BE2C (cell line): ENCODE data around the gene DEFB113.

Source experiments
- DNase-seq: peaks from one replicate; pipeline ENCODE4 v3.0.0-alpha.2; 2020
- H3K27me3 ChIP-seq: fragments of 250-450 bp; sonication (Bioruptor Pico); 2 replicates; pipeline ENCODE4 v1.5.1; 2020; ENCODE audit warnings: mild to moderate bottlenecking
- H3K36me3 ChIP-seq: fragments of 250-450 bp; sonication (Bioruptor Pico); 2 replicates; pipeline ENCODE4 v1.5.1; 2020; ENCODE audit warnings: mild to moderate bottlenecking
- H3K4me1 ChIP-seq: fragments of 250-450 bp; sonication (Bioruptor Pico); 2 replicates; pipeline ENCODE4 v1.5.1; 2020
- H3K4me3 ChIP-seq: 2 replicates; pipeline ENCODE4 v1.5.1; 2011; ENCODE audit warnings: low read depth, low read length
- H3K9me3 ChIP-seq: fragments of 250-450 bp; sonication (Bioruptor Pico); 2 replicates; pipeline ENCODE4 v1.5.1; 2020
- CTCF ChIP-seq: IDR thresholded peaks from 2 replicates; pipeline ENCODE4 v1.5.1; 2012; ENCODE audit warnings: mild to moderate bottlenecking, low read depth, low read length

The DEFB113 gene

GRCh38 chr6:49934770-49935169 is 34.7 kb downstream of the DEFB113 start:
- Histone ChIP-seq H3K9me3 (no peaks in the 10 kb centered on the region), H3K4me1 (no peaks in the 10 kb centered on the region), H3K4me3 (no peak overlapping the region), H3K27me3 (no peaks in the 10 kb centered on the region), H3K36me3 (no peaks in the 10 kb centered on the region)
- DNase-seq: no peak
- no peak for TF ChIP-seq CTCF

GRCh38 chr6:49933526-49933925 is 35.9 kb downstream of the DEFB113 start:
- no peak for DNase-seq
- no peak for TF ChIP-seq CTCF
- Histone ChIP-seq H3K27me3 (no peaks in the 10 kb centered on the region), H3K36me3 (no peaks in the 10 kb centered on the region), H3K4me1 (no peaks in the 10 kb centered on the region), H3K9me3 (no peaks in the 10 kb centered on the region), H3K4me3 (no peak overlapping the region)

- no peak for DNase-seq
- no peaks in the 10 kb centered on the region for H3K36me3 ChIP-seq
- no peaks in the 10 kb centered on the region for H3K4me1 ChIP-seq
- no peak for TF ChIP-seq CTCF
- H3K27me3 ChIP-seq: no peaks in the 10 kb centered on the region
- no peak overlapping the region for H3K4me3 ChIP-seq
- H3K9me3 ChIP-seq: no peaks in the 10 kb centered on the region
Measured at GRCh38 chr6:49929340-49929739, 40.1 kb downstream of the DEFB113 start.

GRCh38 chr6:49923826-49924225 is 45.6 kb downstream of the DEFB113 start:
- Histone ChIP-seq H3K27me3 (no peaks in the 10 kb centered on the region), H3K4me3 (no peak overlapping the region), H3K36me3 (no peaks in the 10 kb centered on the region), H3K4me1 (no peaks in the 10 kb centered on the region), H3K9me3 (no peaks in the 10 kb centered on the region)
- no peak for DNase-seq
- no peak for TF ChIP-seq CTCF

DNA sequence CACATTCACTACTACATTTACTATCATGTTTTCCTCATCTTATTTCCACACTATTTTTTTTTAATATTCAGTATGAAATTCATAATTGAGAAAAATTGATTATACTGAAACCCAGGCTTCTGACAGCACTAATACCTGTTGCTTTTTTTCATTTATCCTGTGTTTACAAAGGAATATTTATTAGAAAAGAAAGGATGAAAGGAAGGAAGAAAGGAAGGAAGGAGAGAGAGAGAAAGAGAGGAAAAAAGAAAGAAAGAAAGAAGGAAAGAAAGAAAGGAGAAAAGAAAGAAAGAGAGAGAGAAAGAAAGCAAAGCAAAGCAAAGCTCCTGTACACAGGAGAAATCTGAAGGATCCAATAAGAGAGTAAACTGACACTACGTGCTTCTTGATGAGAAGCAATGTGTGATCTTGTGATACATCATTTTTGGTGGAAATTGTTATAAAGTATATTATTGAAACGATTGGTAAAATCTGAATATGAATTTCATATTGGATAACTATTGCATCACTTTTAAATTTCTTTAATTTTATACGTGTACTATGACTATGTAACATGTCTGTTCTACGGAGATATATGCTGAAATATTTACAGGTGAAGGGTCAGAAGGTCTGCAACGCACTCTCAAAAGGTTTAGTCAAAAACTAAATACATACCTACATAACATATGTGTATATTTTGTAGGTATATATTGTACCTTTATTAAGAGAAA is 49.3 kb downstream of the DEFB113 start:
- Histone ChIP-seq H3K9me3 (no peaks in the 10 kb centered on the region), H3K4me1 (no peaks in the 10 kb centered on the region), H3K27me3 (no peaks in the 10 kb centered on the region), H3K36me3 (no peaks in the 10 kb centered on the region), H3K4me3 (no peak overlapping the region)
- no peak for TF ChIP-seq CTCF
- no peak for DNase-seq

DNA sequence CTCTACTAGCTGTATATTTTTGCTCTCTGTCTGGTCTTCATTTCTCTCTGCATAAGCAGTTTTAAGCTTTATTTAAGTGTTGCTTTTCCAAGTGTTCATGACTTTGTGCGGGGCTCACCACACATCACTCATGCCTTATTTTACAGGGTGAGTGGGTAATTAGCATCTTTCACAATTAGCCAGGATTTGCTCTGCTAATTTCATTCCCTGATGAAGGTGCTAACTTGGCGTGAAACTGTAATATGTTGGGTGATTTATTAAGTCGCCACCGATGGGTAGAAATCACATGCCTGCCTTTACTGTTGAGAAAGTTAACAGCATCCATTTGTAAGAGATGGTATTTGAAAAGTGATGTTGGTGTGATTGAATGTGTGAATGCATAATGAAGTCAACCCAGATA is 50.2 kb downstream of the DEFB113 start:
- no peak for DNase-seq
- H3K4me1 ChIP-seq: no peaks in the 10 kb centered on the region
- no peaks in the 10 kb centered on the region for H3K9me3 ChIP-seq
- no peaks in the 10 kb centered on the region for H3K27me3 ChIP-seq
- no peaks in the 10 kb centered on the region for H3K36me3 ChIP-seq
- TF ChIP-seq CTCF: no peak
- no peak overlapping the region for H3K4me3 ChIP-seq
